Measurements from ENCODE around the gene NDUFAF4. TPM values are rescaled to one million over a fixed set of nuclear protein-coding genes. Genes with fewer than 3 reads are reported as not detected.

NDUFAF4 gene
- total RNA-seq, 1 experiment from 2014 or later, result 44.1 TPM

- Histone ChIP-seq H3K4me3 (ENCODE audit: low read depth, low read length) (no peak overlapping the region), H3K36me3 (ENCODE audit: control insufficient read depth, insufficient read depth, low read length) (no peaks in the 10 kb centered on the region), H3K9me3 (no peaks in the 10 kb centered on the region; the same call in 1 of the 2 replicates), H3K27me3 (replicated peaks; ENCODE audit: control insufficient read depth, insufficient read depth, low read length) (no peaks in the 10 kb centered on the region), H3K4me1 (no peaks in the 10 kb centered on the region)
- ChIA-PET CTCF (no interaction called here), POLR2A (no interaction called here)
- Mint-ChIP-seq H3K27ac (ENCODE audit: unreplicated experiment) (no peak overlapping the region), H3K27me3 (ENCODE audit: insufficient read depth, unreplicated experiment) (peaks cover 4% of the 10 kb centered on the region), H3K4me3 (ENCODE audit: unreplicated experiment) (no peak overlapping the region), H3K9me3 (ENCODE audit: unreplicated experiment) (no peaks in the 10 kb centered on the region), H3K36me3 (ENCODE audit: insufficient read depth, unreplicated experiment) (no peaks in the 10 kb centered on the region), H3K4me1 (ENCODE audit: low read depth, unreplicated experiment) (no peaks in the 10 kb centered on the region)
- no peak for DNase-seq
- BruUV-seq (replicated peaks), result no TSS peak
- intact Hi-C loops (cut with micrococcal nuclease; ENCODE audit: unreplicated experiment), result no loop called here
- TF ChIP-seq, protein P1, sequence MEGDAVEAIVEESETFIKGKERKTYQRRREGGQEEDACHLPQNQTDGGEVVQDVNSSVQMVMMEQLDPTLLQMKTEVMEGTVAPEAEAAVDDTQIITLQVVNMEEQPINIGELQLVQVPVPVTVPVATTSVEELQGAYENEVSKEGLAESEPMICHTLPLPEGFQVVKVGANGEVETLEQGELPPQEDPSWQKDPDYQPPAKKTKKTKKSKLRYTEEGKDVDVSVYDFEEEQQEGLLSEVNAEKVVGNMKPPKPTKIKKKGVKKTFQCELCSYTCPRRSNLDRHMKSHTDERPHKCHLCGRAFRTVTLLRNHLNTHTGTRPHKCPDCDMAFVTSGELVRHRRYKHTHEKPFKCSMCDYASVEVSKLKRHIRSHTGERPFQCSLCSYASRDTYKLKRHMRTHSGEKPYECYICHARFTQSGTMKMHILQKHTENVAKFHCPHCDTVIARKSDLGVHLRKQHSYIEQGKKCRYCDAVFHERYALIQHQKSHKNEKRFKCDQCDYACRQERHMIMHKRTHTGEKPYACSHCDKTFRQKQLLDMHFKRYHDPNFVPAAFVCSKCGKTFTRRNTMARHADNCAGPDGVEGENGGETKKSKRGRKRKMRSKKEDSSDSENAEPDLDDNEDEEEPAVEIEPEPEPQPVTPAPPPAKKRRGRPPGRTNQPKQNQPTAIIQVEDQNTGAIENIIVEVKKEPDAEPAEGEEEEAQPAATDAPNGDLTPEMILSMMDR (IDR thresholded peaks at IDR 0.05; ENCODE audit: insufficient read depth in 1 of 2, low read depth in 1 of 2, low read length in 1 of 2, severe bottlenecking in 1 of 2, unreplicated experiment in 1 of 2), result no peak
Observed at GRCh38 chr6:96852605-96853004, 45.1 kb downstream of the NDUFAF4 start.

DNA sequence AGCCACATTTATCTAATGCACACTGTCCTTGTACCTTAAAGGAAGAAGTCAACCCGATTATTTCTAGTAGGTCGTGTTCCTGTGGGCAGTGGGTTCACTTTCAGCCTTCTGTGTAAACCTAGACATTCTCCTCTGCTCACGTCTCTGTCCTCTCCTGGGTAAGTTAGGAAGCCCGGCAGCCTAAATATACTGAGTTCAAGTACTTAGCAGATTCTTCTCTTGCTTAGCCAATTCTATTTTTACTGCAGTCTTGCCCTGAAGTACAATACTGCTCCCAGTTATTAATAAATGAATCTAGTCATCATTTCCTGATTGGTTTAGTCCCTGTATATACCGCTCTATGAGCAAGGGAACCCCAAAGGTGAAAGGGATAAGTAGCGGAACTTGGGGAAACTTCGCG, 45.8 kb downstream of the NDUFAF4 start:
- H3K27me3 Mint-ChIP-seq (ENCODE audit: insufficient read depth, unreplicated experiment), result peaks cover 1% of the 10 kb centered on the region
- DNase-seq, result no peak
- H3K27ac Mint-ChIP-seq (ENCODE audit: unreplicated experiment), result no peak overlapping the region
- H3K4me1 Mint-ChIP-seq (ENCODE audit: low read depth, unreplicated experiment), result no peaks in the 10 kb centered on the region
- Histone ChIP-seq H3K4me1 (no peaks in the 10 kb centered on the region), H3K36me3 (ENCODE audit: control insufficient read depth, insufficient read depth, low read length) (no peaks in the 10 kb centered on the region), H3K27me3 (replicated peaks; ENCODE audit: control insufficient read depth, insufficient read depth, low read length) (no peaks in the 10 kb centered on the region), H3K9me3 (no peaks in the 10 kb centered on the region; the same call in 1 of the 2 replicates), H3K4me3 (ENCODE audit: low read depth, low read length) (no peak overlapping the region)
- ChIA-PET POLR2A (no interaction called here), CTCF (no interaction called here)
- no peak overlapping the region for H3K4me3 Mint-ChIP-seq (ENCODE audit: unreplicated experiment)
- H3K9me3 Mint-ChIP-seq (ENCODE audit: unreplicated experiment), result peaks cover 5% of the 10 kb centered on the region
- BruUV-seq (replicated peaks), result no TSS peak
- no peaks in the 10 kb centered on the region for H3K36me3 Mint-ChIP-seq (ENCODE audit: insufficient read depth, unreplicated experiment)
- intact Hi-C loops (cut with micrococcal nuclease; ENCODE audit: unreplicated experiment), result no loop called here
- TF ChIP-seq, protein P1 (IDR thresholded peaks at IDR 0.05; ENCODE audit: insufficient read depth in 1 of 2, low read depth in 1 of 2, low read length in 1 of 2, severe bottlenecking in 1 of 2, unreplicated experiment in 1 of 2), result no peak

GRCh38 chr6:96849615-96850014, 48.1 kb downstream of the NDUFAF4 start:
- intact Hi-C loops (cut with micrococcal nuclease; ENCODE audit: unreplicated experiment), result no loop called here
- BruUV-seq (replicated peaks), result no TSS peak
- Histone ChIP-seq H3K4me3 (ENCODE audit: low read depth, low read length) (no peak overlapping the region), H3K9me3 (no peaks in the 10 kb centered on the region; the same call in 1 of the 2 replicates), H3K4me1 (no peaks in the 10 kb centered on the region), H3K36me3 (ENCODE audit: control insufficient read depth, insufficient read depth, low read length) (no peaks in the 10 kb centered on the region), H3K27me3 (replicated peaks; ENCODE audit: control insufficient read depth, insufficient read depth, low read length) (no peaks in the 10 kb centered on the region)
- no peaks in the 10 kb centered on the region for H3K4me1 Mint-ChIP-seq (ENCODE audit: low read depth, unreplicated experiment)
- TF ChIP-seq, protein P1 (IDR thresholded peaks at IDR 0.05; ENCODE audit: insufficient read depth in 1 of 2, low read depth in 1 of 2, low read length in 1 of 2, severe bottlenecking in 1 of 2, unreplicated experiment in 1 of 2), result no peak
- peaks cover 15% of the 10 kb centered on the region for H3K9me3 Mint-ChIP-seq (ENCODE audit: unreplicated experiment)
- POLR2A ChIA-PET, result no interaction called here
- no peak overlapping the region for H3K27ac Mint-ChIP-seq (ENCODE audit: unreplicated experiment)
- DNase-seq, result no peak
- H3K36me3 Mint-ChIP-seq (ENCODE audit: insufficient read depth, unreplicated experiment), result no peaks in the 10 kb centered on the region
- H3K4me3 Mint-ChIP-seq (ENCODE audit: unreplicated experiment), result no peak overlapping the region
- no peaks in the 10 kb centered on the region for H3K27me3 Mint-ChIP-seq (ENCODE audit: insufficient read depth, unreplicated experiment)
- CTCF ChIA-PET, result no interaction called here
